A549 (cell line): ENCODE data around the gene ANKRD39. TPM values are rescaled to one million over a fixed set of nuclear protein-coding genes. Genes with fewer than 3 reads are reported as not detected.
A peak's percentile ranks its signal among the peaks of the same experiment; 100 is the strongest.

Experiments used
- ATAC-seq, 2 experiments: fragments of 200-7000 bp in 1 of 2; fragments of >200 bp in 1 of 2; cut with Nextera tagmentation in 1 of 2; cut with Tn5 transposase in 1 of 2; 3 replicates each; pipeline versions ENCODE4 v1.8.0 to v1.9.1; 2018 to 2020; ENCODE audit warnings: mild to moderate bottlenecking in 1 of 2, moderate library complexity in 1 of 2
- CTCF ChIA-PET: fragments of 300-600 bp; sonication (Branson Sonifier 250); formaldehyde crosslinking; extraction: SDS; loops from one replicate; lab custom pipeline; 2021; ENCODE audit warnings: antibody characterized with exemption, inconsistent platforms; lab: Yijun Ruan, JAX
- POLR2A ChIA-PET: fragments of 350-600 bp; formaldehyde crosslinking; extraction: SDS; loops from one replicate; lab custom pipeline; 2021; ENCODE audit warnings: antibody characterized with exemption, inconsistent platforms; lab: Yijun Ruan, JAX
- DNase-seq, 2 experiments: peaks; one replicate each; pipeline versions ENCODE4 v3.0.0 to v3.0.0-alpha.2; 2011 to 2016; ENCODE audit warnings: low read depth in 1 of 2, low spot score in 1 of 2
- FAIRE-seq: peaks from 2 replicates; lab custom pipeline; 2011; peaks lifted over from hg19 to GRCh38; lab: Jason Lieb, UNC
- H3K27ac ChIP-seq, 2 experiments: fragments of >200 bp; sonication (Bioruptor Twin); formaldehyde crosslinking; 3 replicates each; pipeline ENCODE4 v1.5.1; 2016 to 2017
- H3K4me1 ChIP-seq: fragments of >200 bp; sonication (Bioruptor Twin); formaldehyde crosslinking; 3 replicates; pipeline ENCODE4 v1.6.1; 2016
- H3K4me2 ChIP-seq: fragments of >200 bp; sonication (Bioruptor Twin); formaldehyde crosslinking; 3 replicates; pipeline ENCODE4 v1.6.1; 2016
- H3K4me3 ChIP-seq: fragments of >200 bp; sonication (Bioruptor Twin); formaldehyde crosslinking; 3 replicates; pipeline ENCODE4 v1.5.1; 2016
- H3K9me3 ChIP-seq: fragments of >200 bp; sonication (Bioruptor Twin); formaldehyde crosslinking; 3 replicates; pipeline ENCODE4 v1.6.1; 2016
- ATOH8 ChIP-seq: fragments of 250-450 bp; sonication (Bioruptor Pico); IDR thresholded peaks from 2 replicates; pipeline ENCODE4 v1.5.0; 2020; ENCODE audit warnings: low read depth, mild to moderate bottlenecking, moderate library complexity
- CBX2 ChIP-seq: fragments of 200-600 bp; sonication (generic); IDR thresholded peaks from 2 replicates; pipeline ENCODE4 v1.6.1; 2016; ENCODE audit warnings: low read depth, mild to moderate bottlenecking, borderline replicate concordance
- CBX8 ChIP-seq: fragments of 200-600 bp; sonication (generic); IDR thresholded peaks from 2 replicates; pipeline ENCODE4 v1.6.1; 2016
- CHD2 ChIP-seq: fragments of 150-350 bp; IDR thresholded peaks from 2 replicates; pipeline ENCODE4 v1.6.1; 2014; ENCODE audit warnings: low read length; ENCODE audit not compliant: partially characterized antibody
- E2F6 ChIP-seq: IDR thresholded peaks from 2 replicates; pipeline ENCODE4 v1.6.1; 2012; ENCODE audit warnings: low read depth, borderline replicate concordance
- EHF ChIP-seq: fragments of 250-450 bp; sonication (Bioruptor Pico); IDR thresholded peaks from 2 replicates; pipeline ENCODE4 v1.5.0; 2020; ENCODE audit warnings: mild to moderate bottlenecking
- EHMT2 ChIP-seq: fragments of 200-600 bp; sonication (generic); IDR thresholded peaks from 2 replicates; pipeline ENCODE4 v1.6.1; 2016; ENCODE audit warnings: antibody characterized with exemption, low read depth, mild to moderate bottlenecking, moderate library complexity
- EP300 ChIP-seq, 2 experiments: fragments of >200 bp; sonication (Bioruptor Twin); formaldehyde crosslinking; IDR thresholded peaks; 2 replicates in 1 of 2; 3 replicates in 1 of 2; pipeline ENCODE4 v1.6.1; 2016 to 2017
- FOXS1 ChIP-seq: fragments of 250-450 bp; sonication (Bioruptor Pico); IDR thresholded peaks from 2 replicates; pipeline ENCODE4 v1.5.0; 2020; ENCODE audit warnings: mild to moderate bottlenecking, moderate library complexity
- GATA3 ChIP-seq: IDR thresholded peaks from 2 replicates; pipeline ENCODE4 v1.6.1; 2012; ENCODE audit warnings: borderline replicate concordance
- HES2 ChIP-seq: fragments of >200 bp; sonication (Bioruptor Twin); formaldehyde crosslinking; IDR thresholded peaks from 2 replicates; pipeline ENCODE4 v1.6.1; 2016
- HEYL ChIP-seq: fragments of 250-450 bp; sonication (Bioruptor Pico); IDR thresholded peaks from 2 replicates; pipeline ENCODE4 v1.8.0; 2021; ENCODE audit warnings: mild to moderate bottlenecking, moderate library complexity
- HOXA7 ChIP-seq: fragments of 250-450 bp; sonication (Bioruptor Pico); IDR thresholded peaks from 2 replicates; pipeline ENCODE4 v1.5.0; 2020; ENCODE audit warnings: mild to moderate bottlenecking, moderate library complexity
- KDM5A ChIP-seq: fragments of 200-600 bp; sonication (generic); IDR thresholded peaks from 2 replicates; pipeline ENCODE4 v1.6.1; 2016; ENCODE audit warnings: antibody characterized with exemption, mild to moderate bottlenecking
- MAFK ChIP-seq: fragments of 450-650 bp; IDR thresholded peaks from 2 replicates; pipeline ENCODE4 v1.6.1; 2014; ENCODE audit not compliant: partially characterized antibody
- MAX ChIP-seq: IDR thresholded peaks from 2 replicates; pipeline ENCODE4 v1.6.1; 2012
- MAZ ChIP-seq: fragments of 150-350 bp; IDR thresholded peaks from 2 replicates; pipeline ENCODE4 v1.6.1; 2014; ENCODE audit warnings: antibody characterized with exemption, low read depth, low read length, borderline replicate concordance
- MYC ChIP-seq: IDR thresholded peaks from 2 replicates; pipeline ENCODE4 v1.6.1; 2012; ENCODE audit warnings: mild to moderate bottlenecking, inconsistent platforms, low read length, improper control_type of control experiment, borderline replicate concordance
- NFE2L2 ChIP-seq: fragments of 150-350 bp; conservative IDR thresholded peaks from 2 replicates; pipeline ENCODE4 v1.6.1; 2014; ENCODE audit warnings: low read length
- NR3C1 ChIP-seq: fragments of >200 bp; sonication (Bioruptor Twin); formaldehyde crosslinking; IDR thresholded peaks from 3 replicates; pipeline ENCODE4 v1.6.1; 2017
- PHF8 ChIP-seq: fragments of 200-600 bp; sonication (generic); IDR thresholded peaks from 2 replicates; pipeline ENCODE4 v1.6.1; 2016; ENCODE audit warnings: low read depth, mild to moderate bottlenecking, antibody characterized with exemption, moderate library complexity, borderline replicate concordance
- POLR2AphosphoS2 ChIP-seq: conservative IDR thresholded peaks from 2 replicates; pipeline ENCODE4 v1.6.1; 2012; ENCODE audit warnings: low read length, improper control_type of control experiment, inconsistent platforms
- RFX5 ChIP-seq: fragments of 450-650 bp; IDR thresholded peaks from 2 replicates; pipeline ENCODE4 v1.7.1; 2014; ENCODE audit warnings: antibody characterized with exemption, mild to moderate bottlenecking, moderate library complexity
- SREBF2 ChIP-seq: fragments of 450-650 bp; IDR thresholded peaks from 2 replicates; pipeline ENCODE4 v1.6.1; 2014; ENCODE audit warnings: mild to moderate bottlenecking, moderate library complexity
- WGBS: methylation state at CpG from one replicate; pipeline ENCODE4 v1.1.6; 2017; ENCODE audit errors: missing lambda C conversion rate; 5-methylcytosine and 5-hydroxymethylcytosine counted together
- polyA plus RNA-seq, 4 experiments: library from polyadenylated mRNA; depleted of rRNA in 3 of 4; stranded (reverse); fragments of >200 nt; fragmentation: RNase III in 1 of 4; extraction: RNeasy Plus Mini Kit Qiagen cat#74134 plus additional on column Dnase treatment in 1 of 4; gene quantifications; 2 replicates in 3 of 4; 3 replicates in 1 of 4; pipeline ENCODE4 v1.2.3, GENCODE V29; 2011 to 2017
- TF ChIP-seq, protein P1 (sequence below): fragments of 250-450 bp; sonication (Bioruptor Pico); IDR thresholded peaks from 2 replicates; pipeline ENCODE4 v1.5.0; 2021; ENCODE audit warnings: mild to moderate bottlenecking, moderate library complexity, borderline replicate concordance
- TF ChIP-seq, protein P2 (sequence below): fragments of 200-600 bp; sonication (generic); IDR thresholded peaks from 2 replicates; pipeline ENCODE4 v1.6.1; 2016; ENCODE audit warnings: antibody characterized with exemption, mild to moderate bottlenecking, moderate library complexity
- TF ChIP-seq, protein P3 (sequence below): IDR thresholded peaks from 2 replicates; pipeline ENCODE4 v1.6.1; 2012

The ANKRD39 gene
- polyA plus RNA-seq, 2 of the 4 experiments (the other 2 are of a cell fraction) = 6.3 to 16.4 TPM

- CTCF ChIA-PET = interaction anchor here (1.2 to 3.7 kb wide), 3 partner anchors 8 to 103 kb away, joined by 4 to 25 read pairs (median 4); partner anchors contain the start of gene ANKRD39
- DNase-seq = no peak
- Histone ChIP-seq H3K4me2 (no peak overlapping the region), H3K9me3 (no peaks in the 10 kb centered on the region), H3K27ac (no peak overlapping the region), H3K4me1 (no peaks in the 10 kb centered on the region), H3K4me3 (no peak overlapping the region)
- FAIRE-seq = no peak
- POLR2A ChIA-PET = no interaction called here
- ATAC-seq = no peak
- TF ChIP-seq KDM5A = no peak
- TF ChIP-seq EHMT2 = no peak
- TF ChIP-seq HEYL (CRISPR knock-in tag) = no peak
- TF ChIP-seq NFE2L2 = no peak
- no peak for TF ChIP-seq MAFK
- no peak for TF ChIP-seq HOXA7 (CRISPR knock-in tag)
- TF ChIP-seq POLR2AphosphoS2 = no peak
- TF ChIP-seq FOXS1 (CRISPR knock-in tag) = no peak
- no peak for TF ChIP-seq PHF8
- TF ChIP-seq, protein P1, sequence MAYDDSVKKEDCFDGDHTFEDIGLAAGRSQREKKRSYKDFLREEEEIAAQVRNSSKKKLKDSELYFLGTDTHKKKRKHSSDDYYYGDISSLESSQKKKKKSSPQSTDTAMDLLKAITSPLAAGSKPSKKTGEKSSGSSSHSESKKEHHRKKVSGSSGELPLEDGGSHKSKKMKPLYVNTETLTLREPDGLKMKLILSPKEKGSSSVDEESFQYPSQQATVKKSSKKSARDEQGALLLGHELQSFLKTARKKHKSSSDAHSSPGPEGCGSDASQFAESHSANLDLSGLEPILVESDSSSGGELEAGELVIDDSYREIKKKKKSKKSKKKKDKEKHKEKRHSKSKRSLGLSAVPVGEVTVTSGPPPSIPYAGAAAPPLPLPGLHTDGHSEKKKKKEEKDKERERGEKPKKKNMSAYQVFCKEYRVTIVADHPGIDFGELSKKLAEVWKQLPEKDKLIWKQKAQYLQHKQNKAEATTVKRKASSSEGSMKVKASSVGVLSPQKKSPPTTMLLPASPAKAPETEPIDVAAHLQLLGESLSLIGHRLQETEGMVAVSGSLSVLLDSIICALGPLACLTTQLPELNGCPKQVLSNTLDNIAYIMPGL (CRISPR knock-in tag) = no peak
- no peak for TF ChIP-seq SREBF2
- TF ChIP-seq GATA3 = no peak
- TF ChIP-seq ATOH8 = no peak
- no peak for TF ChIP-seq CHD2
- TF ChIP-seq MAZ = no peak
- TF ChIP-seq EP300 (IDR thresholded peaks at IDR 0.05) = no peak
- TF ChIP-seq MAX = no peak
- WGBS = 90% methylated on average over 8 of the region's 9 CpGs
Observed at GRCh38 chr2:96848264-96848663, 9.6 kb downstream of the ANKRD39 start.

DNA sequence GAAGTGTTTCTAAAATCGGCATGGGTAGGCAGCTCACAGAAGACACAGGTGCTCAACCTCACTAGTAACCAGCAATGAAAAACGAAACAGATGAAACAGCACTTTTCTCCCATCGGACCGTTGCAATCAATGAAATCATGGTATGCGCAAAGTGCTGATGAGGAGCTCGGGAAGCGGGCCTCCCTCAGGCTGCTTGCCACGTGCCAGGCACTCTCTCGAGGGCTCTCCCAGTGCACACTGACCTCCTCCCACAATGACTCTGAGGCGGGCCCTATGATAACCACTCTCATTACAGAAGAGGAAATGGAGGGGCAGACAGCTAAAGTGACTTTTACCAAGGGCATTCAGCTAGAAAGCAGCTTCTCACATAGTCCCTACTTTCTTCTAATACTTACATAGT is 10.2 kb downstream of the ANKRD39 start:
- Histone ChIP-seq H3K27ac (no peak overlapping the region), H3K4me3 (no peak overlapping the region), H3K9me3 (no peaks in the 10 kb centered on the region), H3K4me2 (no peak overlapping the region), H3K4me1 (no peaks in the 10 kb centered on the region)
- FAIRE-seq (no peak), DNase-seq (no peak), ATAC-seq (0 out of 6 replicates have a peak, but pooled peaks of 1 of the 2 experiments have one; percentile 25)
- 89% methylated on average over 10 of the region's 10 CpGs for WGBS
- no peak for TF ChIP-seq POLR2AphosphoS2
- no peak for TF ChIP-seq EP300 (IDR thresholded peaks at IDR 0.05)
- TF ChIP-seq CBX8 = no peak
- TF ChIP-seq FOXS1 (CRISPR knock-in tag) = no peak
- TF ChIP-seq CHD2 = no peak
- TF ChIP-seq ATOH8 = no peak
- TF ChIP-seq MAZ = no peak
- no peak for TF ChIP-seq MYC
- no peak for TF ChIP-seq RFX5
- TF ChIP-seq, protein P2, sequence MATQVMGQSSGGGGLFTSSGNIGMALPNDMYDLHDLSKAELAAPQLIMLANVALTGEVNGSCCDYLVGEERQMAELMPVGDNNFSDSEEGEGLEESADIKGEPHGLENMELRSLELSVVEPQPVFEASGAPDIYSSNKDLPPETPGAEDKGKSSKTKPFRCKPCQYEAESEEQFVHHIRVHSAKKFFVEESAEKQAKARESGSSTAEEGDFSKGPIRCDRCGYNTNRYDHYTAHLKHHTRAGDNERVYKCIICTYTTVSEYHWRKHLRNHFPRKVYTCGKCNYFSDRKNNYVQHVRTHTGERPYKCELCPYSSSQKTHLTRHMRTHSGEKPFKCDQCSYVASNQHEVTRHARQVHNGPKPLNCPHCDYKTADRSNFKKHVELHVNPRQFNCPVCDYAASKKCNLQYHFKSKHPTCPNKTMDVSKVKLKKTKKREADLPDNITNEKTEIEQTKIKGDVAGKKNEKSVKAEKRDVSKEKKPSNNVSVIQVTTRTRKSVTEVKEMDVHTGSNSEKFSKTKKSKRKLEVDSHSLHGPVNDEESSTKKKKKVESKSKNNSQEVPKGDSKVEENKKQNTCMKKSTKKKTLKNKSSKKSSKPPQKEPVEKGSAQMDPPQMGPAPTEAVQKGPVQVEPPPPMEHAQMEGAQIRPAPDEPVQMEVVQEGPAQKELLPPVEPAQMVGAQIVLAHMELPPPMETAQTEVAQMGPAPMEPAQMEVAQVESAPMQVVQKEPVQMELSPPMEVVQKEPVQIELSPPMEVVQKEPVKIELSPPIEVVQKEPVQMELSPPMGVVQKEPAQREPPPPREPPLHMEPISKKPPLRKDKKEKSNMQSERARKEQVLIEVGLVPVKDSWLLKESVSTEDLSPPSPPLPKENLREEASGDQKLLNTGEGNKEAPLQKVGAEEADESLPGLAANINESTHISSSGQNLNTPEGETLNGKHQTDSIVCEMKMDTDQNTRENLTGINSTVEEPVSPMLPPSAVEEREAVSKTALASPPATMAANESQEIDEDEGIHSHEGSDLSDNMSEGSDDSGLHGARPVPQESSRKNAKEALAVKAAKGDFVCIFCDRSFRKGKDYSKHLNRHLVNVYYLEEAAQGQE = no peak
- TF ChIP-seq CBX2 = no peak
- TF ChIP-seq EHF (CRISPR knock-in tag) = no peak
- TF ChIP-seq E2F6 = no peak
- TF ChIP-seq HES2 = no peak
- TF ChIP-seq NR3C1 = no peak
- TF ChIP-seq, protein P3, sequence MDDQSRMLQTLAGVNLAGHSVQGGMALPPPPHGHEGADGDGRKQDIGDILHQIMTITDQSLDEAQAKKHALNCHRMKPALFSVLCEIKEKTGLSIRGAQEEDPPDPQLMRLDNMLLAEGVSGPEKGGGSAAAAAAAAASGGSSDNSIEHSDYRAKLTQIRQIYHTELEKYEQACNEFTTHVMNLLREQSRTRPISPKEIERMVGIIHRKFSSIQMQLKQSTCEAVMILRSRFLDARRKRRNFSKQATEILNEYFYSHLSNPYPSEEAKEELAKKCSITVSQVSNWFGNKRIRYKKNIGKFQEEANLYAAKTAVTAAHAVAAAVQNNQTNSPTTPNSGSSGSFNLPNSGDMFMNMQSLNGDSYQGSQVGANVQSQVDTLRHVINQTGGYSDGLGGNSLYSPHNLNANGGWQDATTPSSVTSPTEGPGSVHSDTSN = no peak
- CTCF ChIA-PET = interaction anchor here (0.6 to 3.7 kb wide), 4 partner anchors 8 to 103 kb away, joined by 3 to 25 read pairs (median 4); partner anchors contain the start of gene ANKRD39
- POLR2A ChIA-PET = interaction anchor here (0.8 kb wide), 1 partner anchor 10 kb away, joined by 3 read pairs; the partner anchor contains the start of gene ANKRD39
